ENCODE results near the gene MIER1.

- TF ChIP-seq CTCF (conservative IDR thresholded peaks at IDR 0.05) (no peak), ZFX (IDR thresholded peaks at IDR 0.05) (no peak)
These were observed 75.0 kb downstream of the MIER1 start for GRCh38 chr1:66999640-67000400.
